ENCODE measurements around the gene PTPRO.

PTPRO gene

GRCh38 chr12:15318841-15319240, 3.5 kb upstream of the PTPRO start:
- Histone ChIP-seq H2AFZ (ENCODE audit: low read depth) (no peak overlapping the region), H3K79me2 (ENCODE audit: insufficient read depth, low read depth) (no peaks in the 10 kb centered on the region), H3K4me3 (IDR thresholded peaks at IDR 0.05; ENCODE audit: insufficient read depth, low read depth, low read length) (no peak overlapping the region), H3K4me1 (ENCODE audit: low read depth, poor library complexity, severe bottlenecking) (no peaks in the 10 kb centered on the region), H3K27ac (no peak overlapping the region), H3K9ac (no peak overlapping the region), H3K4me2 (no peak overlapping the region), H3K36me3 (ENCODE audit: insufficient read depth) (no peaks in the 10 kb centered on the region), H4K20me1 (ENCODE audit: insufficient read depth) (no peaks in the 10 kb centered on the region), H3K27me3 (ENCODE audit: insufficient read depth, low read depth) (no peaks in the 10 kb centered on the region)
- no peak for TF ChIP-seq CTCF (conservative IDR thresholded peaks at IDR 0.05; ENCODE audit: low read depth, low read length)

- Histone ChIP-seq H3K9ac (no peak overlapping the region), H3K79me2 (ENCODE audit: insufficient read depth, low read depth) (no peaks in the 10 kb centered on the region), H3K27me3 (ENCODE audit: insufficient read depth, low read depth) (no peaks in the 10 kb centered on the region), H2AFZ (ENCODE audit: low read depth) (no peak overlapping the region), H3K4me1 (ENCODE audit: low read depth, poor library complexity, severe bottlenecking) (peaks cover 10% of the 10 kb centered on the region), H3K36me3 (ENCODE audit: insufficient read depth) (no peaks in the 10 kb centered on the region), H3K27ac (no peak overlapping the region), H4K20me1 (ENCODE audit: insufficient read depth) (no peaks in the 10 kb centered on the region), H3K4me3 (IDR thresholded peaks at IDR 0.05; ENCODE audit: insufficient read depth, low read depth, low read length) (no peak overlapping the region), H3K4me2 (no peak overlapping the region)
- TF ChIP-seq CTCF (conservative IDR thresholded peaks at IDR 0.05; ENCODE audit: low read depth, low read length): no peak
Measured at GRCh38 chr12:15320881-15321280, 1.4 kb upstream of the PTPRO start.

- Histone ChIP-seq H3K27me3 (ENCODE audit: insufficient read depth, low read depth) (no peaks in the 10 kb centered on the region), H3K4me3 (IDR thresholded peaks at IDR 0.05; ENCODE audit: insufficient read depth, low read depth, low read length) (no peak overlapping the region), H3K79me2 (ENCODE audit: insufficient read depth, low read depth) (no peaks in the 10 kb centered on the region), H4K20me1 (ENCODE audit: insufficient read depth) (no peaks in the 10 kb centered on the region), H3K9ac (no peak overlapping the region), H2AFZ (ENCODE audit: low read depth) (no peak overlapping the region), H3K4me2 (no peak overlapping the region), H3K4me1 (ENCODE audit: low read depth, poor library complexity, severe bottlenecking) (peaks cover 28% of the 10 kb centered on the region), H3K36me3 (ENCODE audit: insufficient read depth) (no peaks in the 10 kb centered on the region), H3K27ac (no peak overlapping the region)
- TF ChIP-seq CTCF (conservative IDR thresholded peaks at IDR 0.05; ENCODE audit: low read depth, low read length): no peak
Measured at GRCh38 chr12:15323480-15323879, 1.2 kb downstream of the PTPRO start.

- H3K27ac ChIP-seq: no peak overlapping the region
- no peak overlapping the region for H3K4me2 ChIP-seq
- H3K9ac ChIP-seq: no peak overlapping the region
- peaks cover 28% of the 10 kb centered on the region for H3K4me1 ChIP-seq (ENCODE audit: low read depth, poor library complexity, severe bottlenecking)
- no peaks in the 10 kb centered on the region for H3K79me2 ChIP-seq (ENCODE audit: insufficient read depth, low read depth)
- H4K20me1 ChIP-seq (ENCODE audit: insufficient read depth): no peaks in the 10 kb centered on the region
- H3K27me3 ChIP-seq (ENCODE audit: insufficient read depth, low read depth): no peaks in the 10 kb centered on the region
- no peak overlapping the region for H3K4me3 ChIP-seq (IDR thresholded peaks at IDR 0.05; ENCODE audit: insufficient read depth, low read depth, low read length)
- no peak for TF ChIP-seq CTCF (conservative IDR thresholded peaks at IDR 0.05; ENCODE audit: low read depth, low read length)
- no peaks in the 10 kb centered on the region for H3K36me3 ChIP-seq (ENCODE audit: insufficient read depth)
- no peak overlapping the region for H2AFZ ChIP-seq (ENCODE audit: low read depth)
Measured at GRCh38 chr12:15329891-15330290, 7.6 kb downstream of the PTPRO start.
